ENCODE measurements around the gene PLXNA4. TPM values are rescaled to one million over a fixed set of nuclear protein-coding genes. Genes with fewer than 3 reads are reported as not detected.

The PLXNA4 gene
- total RNA-seq, 4 donors from 2014 or later = 1.1 to 2.8 (median 1.4) TPM

- intact Hi-C loops (cut with DNase I; ENCODE audit: low total_unique reads) (no loop called here), in situ Hi-C loops (cut with MboI; ENCODE audit: low pct_ligation_motif_present in 1 of 4, low pct_unique_long_range_greater_than_20kb in 1 of 4, low sequenced_read_pairs in 3 of 4) (no loop called here)
- WGBS, 2 donors (ENCODE audit: low coverage in 1 of 2) = 47 to 84% methylated on average over 4 to 9 of the region's 9 CpGs
- Histone ChIP-seq H3K27ac (no peak overlapping the region), H3K9me3 (no peaks in the 10 kb centered on the region), H3K4me1 (peaks cover 0 to 19% (median 9%) of the 10 kb centered on the region in 4 donors), H3K4me3 (no peak overlapping the region), H3K27me3 (no peaks in the 10 kb centered on the region), H3K36me3 (no peaks in the 10 kb centered on the region)
- DNase-seq = no peak
- TF ChIP-seq CTCF (IDR thresholded peaks at IDR 0.05) = no peak
- no peak for TF ChIP-seq POLR2AphosphoS5 (IDR thresholded peaks at IDR 0.05)
- TF ChIP-seq EP300 (IDR thresholded peaks at IDR 0.05; ENCODE audit: low read depth) = no peak
- no peak for TF ChIP-seq POLR2A (IDR thresholded peaks at IDR 0.05)
Measured at GRCh38 chr7:132367795-132368194, 208.5 kb downstream of the PLXNA4 start.

DNA sequence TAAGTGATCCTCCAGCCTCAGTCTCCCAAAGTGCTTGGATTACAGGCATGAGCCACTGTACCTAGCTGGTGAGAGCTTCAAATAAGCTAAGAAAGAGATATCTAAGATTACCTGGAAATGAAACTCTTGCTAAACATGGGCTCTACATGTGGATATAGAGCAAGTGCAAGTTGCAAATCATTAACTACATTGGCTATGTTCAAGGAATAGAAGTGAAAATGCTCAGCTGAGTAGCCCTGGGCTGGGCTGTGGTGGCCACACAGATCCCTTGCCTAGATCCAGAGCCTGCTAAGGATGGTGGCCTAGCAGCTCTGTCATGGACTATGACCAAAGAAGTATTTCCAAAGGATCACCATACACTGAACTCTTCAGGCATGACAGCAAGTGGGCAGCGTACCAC, 209.3 kb downstream of the PLXNA4 start:
- no peak overlapping the region for H3K27ac ChIP-seq
- no peaks in the 10 kb centered on the region for H3K9me3 ChIP-seq
- H3K4me1 ChIP-seq = peaks cover 0 to 18% (median 9%) of the 10 kb centered on the region in 4 donors
- WGBS, 2 donors (ENCODE audit: low coverage in 1 of 2) = 80 to 95% methylated on average over 1 of the region's 1 CpG
- H3K36me3 ChIP-seq = no peaks in the 10 kb centered on the region
- intact Hi-C loops (cut with DNase I; ENCODE audit: low total_unique reads) = no loop called here
- no peaks in the 10 kb centered on the region for H3K27me3 ChIP-seq
- in situ Hi-C loops (cut with MboI; ENCODE audit: low pct_ligation_motif_present in 1 of 4, low pct_unique_long_range_greater_than_20kb in 1 of 4, low sequenced_read_pairs in 3 of 4) = no loop called here
- DNase-seq = no peak
- TF ChIP-seq POLR2AphosphoS5 (IDR thresholded peaks at IDR 0.05) (no peak), CTCF (IDR thresholded peaks at IDR 0.05) (no peak), EP300 (IDR thresholded peaks at IDR 0.05; ENCODE audit: low read depth) (no peak), POLR2A (IDR thresholded peaks at IDR 0.05) (no peak)
- H3K4me3 ChIP-seq = no peak overlapping the region

DNA sequence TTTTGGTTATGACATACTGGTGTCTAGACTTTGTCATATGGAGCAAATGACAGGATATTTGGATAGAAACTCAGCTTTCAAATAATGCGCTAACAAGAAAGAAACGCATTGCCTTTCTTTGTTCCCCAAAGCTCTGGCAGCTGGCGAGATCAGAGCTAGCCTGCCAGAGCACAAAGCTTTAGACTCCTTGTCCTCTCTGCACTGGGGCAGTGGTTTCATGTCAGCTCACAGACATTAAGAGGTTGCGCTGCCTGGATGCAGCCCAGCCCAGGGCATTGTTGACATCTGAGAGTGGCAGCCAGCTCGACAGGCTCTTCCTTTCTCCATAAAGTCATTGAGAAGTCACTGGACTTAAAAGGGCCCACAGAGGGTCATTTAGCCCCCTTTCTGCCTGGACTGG, 212.0 kb downstream of the PLXNA4 start:
- H3K27ac ChIP-seq = no peak overlapping the region
- no peak overlapping the region for H3K4me3 ChIP-seq
- intact Hi-C loops (cut with DNase I; ENCODE audit: low total_unique reads) (no loop called here), in situ Hi-C loops (cut with MboI; ENCODE audit: low pct_ligation_motif_present in 1 of 4, low pct_unique_long_range_greater_than_20kb in 1 of 4, low sequenced_read_pairs in 3 of 4) (no loop called here)
- no peak for DNase-seq
- no peaks in the 10 kb centered on the region for H3K36me3 ChIP-seq
- 80 to 86% methylated on average over 1 to 5 of the region's 5 CpGs for WGBS, 2 donors (ENCODE audit: low coverage in 1 of 2)
- TF ChIP-seq POLR2AphosphoS5 (IDR thresholded peaks at IDR 0.05) = no peak
- no peak for TF ChIP-seq CTCF (IDR thresholded peaks at IDR 0.05)
- no peak for TF ChIP-seq POLR2A (IDR thresholded peaks at IDR 0.05)
- no peak for TF ChIP-seq EP300 (IDR thresholded peaks at IDR 0.05; ENCODE audit: low read depth)
- H3K4me1 ChIP-seq = peaks cover 0 to 18% (median 9%) of the 10 kb centered on the region in 4 donors
- no peaks in the 10 kb centered on the region for H3K27me3 ChIP-seq
- H3K9me3 ChIP-seq = no peaks in the 10 kb centered on the region

GRCh38 chr7:132362059-132362458, 214.2 kb downstream of the PLXNA4 start:
- Histone ChIP-seq H3K27ac (no peak overlapping the region), H3K4me1 (peaks cover 0 to 5% (median 0%) of the 10 kb centered on the region in 4 donors), H3K36me3 (no peaks in the 10 kb centered on the region), H3K9me3 (no peaks in the 10 kb centered on the region), H3K4me3 (no peak overlapping the region), H3K27me3 (no peaks in the 10 kb centered on the region)
- intact Hi-C loops (cut with DNase I; ENCODE audit: low total_unique reads) (no loop called here), in situ Hi-C loops (cut with MboI; ENCODE audit: low pct_ligation_motif_present in 1 of 4, low pct_unique_long_range_greater_than_20kb in 1 of 4, low sequenced_read_pairs in 3 of 4) (no loop called here)
- TF ChIP-seq POLR2AphosphoS5 (IDR thresholded peaks at IDR 0.05) = no peak
- TF ChIP-seq POLR2A (IDR thresholded peaks at IDR 0.05) = no peak
- TF ChIP-seq EP300 (IDR thresholded peaks at IDR 0.05; ENCODE audit: low read depth) = no peak
- no peak for TF ChIP-seq CTCF (IDR thresholded peaks at IDR 0.05)
- DNase-seq = no peak
- 100% methylated on average over 1 to 2 of the region's 2 CpGs for WGBS, 2 donors (ENCODE audit: low coverage in 1 of 2)
